HG03025 (cell line): ENCODE results near the gene YIPF3.
A peak's percentile ranks its signal among the peaks of the same experiment; 100 is the strongest.
"Not testable (repeated sequence)": the region's sequence is repeated elsewhere in the genome, so short reads cannot be mapped to it uniquely, and the experiment has no call there.

Experiments
- ATAC-seq: cut with Tn5 transposase; IDR thresholded peaks from one replicate; pipeline ENCODE4 v1.9.1; 2021; ENCODE audit warnings: mild to moderate bottlenecking, moderate library complexity; ENCODE audit not compliant: unreplicated experiment, low FRiP score

Gene YIPF3

GRCh38 chr6:43516697-43517504, at the start of gene YIPF3, which contains the start of gene POLR1C:
TSS of gene YIPF3 (minus strand) at chr6:43516926. CDS start at chr6:43516807, 119 bp downstream.
TSS of gene POLR1C (plus strand) at chr6:43517089. CDS start at chr6:43517110, 21 bp downstream.
- peak; percentile 82 for ATAC-seq

- ATAC-seq, result no peak
These were observed 42.6 kb upstream of the YIPF3 start for GRCh38 chr6:43559328-43559727.

GRCh38 chr6:43557620-43558019, 40.9 kb upstream of the YIPF3 start:
- ATAC-seq, result not testable (repeated sequence)

- ATAC-seq, result no peak
These were observed 30.5 kb upstream of the YIPF3 start for GRCh38 chr6:43547222-43547621.

- no peak for ATAC-seq
These were observed 27.7 kb upstream of the YIPF3 start for GRCh38 chr6:43544461-43544860.

- no peak for ATAC-seq
These were observed 25.2 kb upstream of the YIPF3 start for GRCh38 chr6:43541774-43542471.

GRCh38 chr6:43540507-43540906, 23.8 kb upstream of the YIPF3 start:
- ATAC-seq, result no peak

- ATAC-seq, result not testable (repeated sequence)
These were observed 22.7 kb upstream of the YIPF3 start for GRCh38 chr6:43539409-43539808.

- not testable (repeated sequence) for ATAC-seq
These were observed 22.3 kb upstream of the YIPF3 start for GRCh38 chr6:43538986-43539385.

- no peak for ATAC-seq
These were observed 15.5 kb upstream of the YIPF3 start for GRCh38 chr6:43532201-43532600.

GRCh38 chr6:43524483-43524961, 7.8 kb upstream of the YIPF3 start:
- ATAC-seq, result no peak

GRCh38 chr6:43523284-43523683, 6.6 kb upstream of the YIPF3 start:
- ATAC-seq, result no peak

- ATAC-seq, result no peak
These were observed 6.0 kb upstream of the YIPF3 start for GRCh38 chr6:43522547-43523261.

GRCh38 chr6:43521836-43522235, 5.1 kb upstream of the YIPF3 start:
- ATAC-seq, result no peak

GRCh38 chr6:43520097-43520496, 3.4 kb upstream of the YIPF3 start:
- ATAC-seq, result no peak

- ATAC-seq, result no peak
These were observed 1.0 kb upstream of the YIPF3 start for GRCh38 chr6:43517505-43518357.

GRCh38 chr6:43516367-43516696, 394 bp downstream of the YIPF3 start:
- ATAC-seq, result no peak

GRCh38 chr6:43515808-43516207, 918 bp downstream of the YIPF3 start:
- no peak for ATAC-seq

- ATAC-seq, result no peak
These were observed 4.8 kb downstream of the YIPF3 start for GRCh38 chr6:43511824-43512415.

- ATAC-seq, result no peak
These were observed 5.9 kb downstream of the YIPF3 start for GRCh38 chr6:43510827-43511163.
